Endothelial cell of umbilical vein (primary cell): ENCODE data around the gene TAPBP. TPM values are rescaled to one million over a fixed set of nuclear protein-coding genes. Genes with fewer than 3 reads are reported as not detected.

ENCODE experiments used
- BruUV-seq: library from RNA; stranded (reverse); fragments of 400-500 nt; replicated peaks from 2 replicates; lab custom pipeline; 2021; lab: Mats Ljungman, UMichigan
- CTCF ChIA-PET: fragments of 300-600, 350-600 bp; sonication (Branson Sonifier 250); formaldehyde crosslinking; loops from one replicate; lab custom pipeline; 2021; ENCODE audit warnings: antibody characterized with exemption, inconsistent platforms; lab: Charles Lee
- POLR2A ChIA-PET: fragments of 300-600, 350-600 bp; sonication (Branson Sonifier 250); formaldehyde crosslinking; loops from one replicate; lab custom pipeline; 2021; ENCODE audit warnings: antibody characterized with exemption, inconsistent platforms; lab: Charles Lee
- DNase-seq: peaks from one replicate; pipeline ENCODE4 v3.0.0-alpha.2; 2011; ENCODE audit warnings: low read depth, low spot score
- FAIRE-seq: peaks from 2 replicates; lab custom pipeline; 2011; peaks lifted over from hg19 to GRCh38; lab: Jason Lieb, UNC
- H2AFZ ChIP-seq: 2 replicates; pipeline ENCODE4 v1.6.0; 2012; ENCODE audit warnings: low read depth, low read length, control low read depth, inconsistent platforms
- H3K27ac ChIP-seq: 2 replicates; pipeline ENCODE4 v1.5.1; 2011; ENCODE audit warnings: low read depth, mild to moderate bottlenecking, control low read depth, low read length, moderate library complexity; ENCODE audit not compliant: insufficient read depth
- H3K27me3 ChIP-seq, 2 experiments: 2 replicates each; pipeline versions ENCODE4 v1.6.0 to v1.6.1; 2011; ENCODE audit warnings: low read length in 2 of 2, mixed read lengths in 1 of 2; ENCODE audit not compliant: control insufficient read depth in 2 of 2, insufficient read depth in 2 of 2
- H3K36me3 ChIP-seq, 2 experiments: 2 replicates in 1 of 2; 3 replicates in 1 of 2; pipeline ENCODE4 v1.5.1; 2011; ENCODE audit warnings: low read length in 2 of 2, mild to moderate bottlenecking in 1 of 2, moderate library complexity in 1 of 2; ENCODE audit not compliant: control insufficient read depth in 2 of 2, insufficient read depth in 2 of 2; ENCODE audit errors: extremely low read depth in 1 of 2
- H3K4me1 ChIP-seq: 3 replicates; pipeline ENCODE4 v1.5.1; 2011; ENCODE audit warnings: mild to moderate bottlenecking, low read length; ENCODE audit not compliant: control insufficient read depth, insufficient read depth; ENCODE audit errors: extremely low read depth
- H3K4me2 ChIP-seq: 2 replicates; pipeline ENCODE4 v1.6.1; 2011; ENCODE audit warnings: low read length, control low read depth, mixed read lengths; ENCODE audit not compliant: insufficient read depth
- H3K4me3 ChIP-seq, 3 experiments: fragments of 200-600 bp in 1 of 3; sonication (generic), shearing (Covaris generic) in 1 of 3; replicated peaks in 1 of 3; 2 replicates each; pipeline ENCODE4 v1.5.1; 2011 to 2016; ENCODE audit warnings: control low read depth in 3 of 3, low read length in 3 of 3, mild to moderate bottlenecking in 2 of 3, inconsistent platforms in 1 of 3, low read depth in 1 of 3, moderate library complexity in 1 of 3; ENCODE audit not compliant: insufficient read depth in 1 of 3
- H3K79me2 ChIP-seq: 2 replicates; pipeline ENCODE4 v1.6.0; 2012; ENCODE audit warnings: low read length, inconsistent platforms; ENCODE audit not compliant: control insufficient read depth, insufficient read depth
- H3K9ac ChIP-seq: replicated peaks from 2 replicates; pipeline ENCODE3; 2011; ENCODE audit warnings: low read length, control low read depth; ENCODE audit not compliant: insufficient read depth; ENCODE audit errors: extremely low read depth
- H3K9me1 ChIP-seq: replicated peaks from 3 replicates; pipeline ENCODE4 v1.6.0; 2011; ENCODE audit warnings: mild to moderate bottlenecking, low read length; ENCODE audit not compliant: control insufficient read depth, insufficient read depth; ENCODE audit errors: extremely low read depth
- H3K9me3 ChIP-seq: replicated peaks from 2 replicates; pipeline ENCODE4 v1.5.1; 2012; ENCODE audit warnings: low read length, inconsistent platforms; ENCODE audit not compliant: control insufficient read depth, insufficient read depth
- H4K20me1 ChIP-seq: replicated peaks from 2 replicates; pipeline ENCODE3; 2011; ENCODE audit warnings: mild to moderate bottlenecking, low read length; ENCODE audit not compliant: control insufficient read depth, insufficient read depth; ENCODE audit errors: extremely low read depth
- FOS ChIP-seq: IDR thresholded peaks from 2 replicates; pipeline ENCODE4 v1.6.1; 2011; ENCODE audit warnings: mild to moderate bottlenecking, low read length, moderate library complexity, borderline replicate concordance; ENCODE audit not compliant: insufficient read depth
- GATA2 ChIP-seq: IDR thresholded peaks from 2 replicates; pipeline ENCODE4 v1.7.0; 2011; ENCODE audit warnings: low read depth, mild to moderate bottlenecking, moderate library complexity, mixed read lengths, low read length; ENCODE audit not compliant: insufficient read length, insufficient read depth
- JUN ChIP-seq: IDR thresholded peaks from 2 replicates; pipeline ENCODE4 v1.6.1; 2011; ENCODE audit warnings: borderline replicate concordance, low read depth; ENCODE audit not compliant: insufficient read length, insufficient read depth
- MYC ChIP-seq: IDR thresholded peaks from one replicate; pipeline ENCODE4 v1.6.1; 2011; ENCODE audit warnings: mild to moderate bottlenecking, low read depth, low read length
- POLR2A ChIP-seq: IDR thresholded peaks from 2 replicates; pipeline ENCODE4 v1.6.1; 2012; ENCODE audit warnings: low read depth, mild to moderate bottlenecking, control low read depth, low read length
- POLR2AphosphoS5 ChIP-seq: IDR thresholded peaks from 2 replicates; pipeline ENCODE4 v1.6.1; 2012; ENCODE audit warnings: low read depth, mild to moderate bottlenecking, control low read depth, low read length, moderate library complexity; ENCODE audit not compliant: insufficient read depth
- dilution Hi-C: fragments of 300-500 bp; cut with MboI; formaldehyde crosslinking; loops from one replicate; pipeline ENCODE4 v1.15.0; 2019; ENCODE audit warnings: low sequenced_read_pairs; ENCODE audit not compliant: extremely low pct_ligation_motif_present
- intact Hi-C: fragments of 100-400 bp; cut with micrococcal nuclease; formaldehyde crosslinking; loops from one replicate; pipeline ENCODE4 v1.10.0; 2022
- polyA plus RNA-seq, 4 experiments: library from polyadenylated mRNA; depleted of rRNA in 3 of 4; stranded (reverse) in 3 of 4; unstranded in 1 of 4; fragments of >200 nt; gene quantifications; 2 replicates each; pipeline versions ENCODE4 v1.2.1 to v1.2.3, GENCODE V29; 2011 to 2012; ENCODE audit warnings: missing spikeins in 1 of 4
- total RNA-seq: library from RNA; stranded (reverse); gene quantifications from 2 replicates; pipeline ENCODE4 v1.2.3, GENCODE V29; 2021
- TF ChIP-seq, protein P1 (sequence below): IDR thresholded peaks from 2 replicates; pipeline ENCODE4 v1.6.1; 2011; ENCODE audit not compliant: insufficient read depth, insufficient read length
- TF ChIP-seq, protein P2 (sequence below), 2 donors: IDR thresholded peaks; 1 replicate in 1 of 2; 2 replicates in 1 of 2; pipeline ENCODE4 v1.5.1; 2011; ENCODE audit warnings: low read length in 2 of 2, mild to moderate bottlenecking in 2 of 2, moderate library complexity in 2 of 2, control low read depth in 1 of 2, inconsistent platforms in 1 of 2, low read depth in 1 of 2; ENCODE audit not compliant: insufficient read depth in 1 of 2; ENCODE audit errors: extremely low read depth in 1 of 2

TAPBP gene
- total and polyA plus RNA-seq, 2 donors (not counting 3 experiments of a cell fraction or from before 2014, with no cell fraction given): 69.6 to 98.0 TPM

DNA sequence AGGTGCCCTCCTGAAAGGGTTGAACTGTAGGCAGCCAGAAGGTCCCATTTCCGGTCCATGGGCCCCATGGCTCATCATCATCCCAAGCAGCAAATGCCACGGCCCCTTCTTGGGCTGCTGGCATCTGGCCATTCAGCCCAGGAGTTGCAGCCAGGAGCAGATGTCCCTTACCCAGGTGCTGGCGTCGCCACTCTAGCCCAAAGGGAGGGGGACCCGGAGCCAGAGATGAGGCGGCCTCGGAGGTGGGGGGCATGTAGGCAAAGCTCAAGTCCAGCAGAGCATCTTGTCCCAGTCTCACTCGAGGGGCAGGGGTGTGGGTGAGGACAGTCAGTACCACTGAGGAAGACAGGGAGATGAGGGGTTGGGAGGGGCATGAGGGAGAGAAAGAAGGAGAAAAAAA, 8.8 kb downstream of the TAPBP start:
- Histone ChIP-seq H3K36me3 (peaks cover 8 to 19% of the 10 kb centered on the region in 2 experiments), H3K27me3 (no peaks in the 10 kb centered on the region), H3K9me1 (no peaks in the 10 kb centered on the region), H3K9me3 (no peaks in the 10 kb centered on the region), H2AFZ (no peak overlapping the region), H3K4me3 (no peak overlapping the region), H4K20me1 (no peaks in the 10 kb centered on the region), H3K4me1 (peaks cover 2% of the 10 kb centered on the region), H3K9ac (no peak overlapping the region), H3K27ac (no peak overlapping the region), H3K4me2 (no peak overlapping the region), H3K79me2 (peaks cover 7% of the 10 kb centered on the region)
- FAIRE-seq: no peak
- dilution Hi-C loops: no loop called here
- no peak for TF ChIP-seq GATA2
- TF ChIP-seq, protein P1, sequence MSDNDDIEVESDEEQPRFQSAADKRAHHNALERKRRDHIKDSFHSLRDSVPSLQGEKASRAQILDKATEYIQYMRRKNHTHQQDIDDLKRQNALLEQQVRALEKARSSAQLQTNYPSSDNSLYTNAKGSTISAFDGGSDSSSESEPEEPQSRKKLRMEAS: no peak
- no peak for TF ChIP-seq FOS
- no peak for TF ChIP-seq POLR2AphosphoS5
- no peak for TF ChIP-seq POLR2A
- TF ChIP-seq, protein P2, sequence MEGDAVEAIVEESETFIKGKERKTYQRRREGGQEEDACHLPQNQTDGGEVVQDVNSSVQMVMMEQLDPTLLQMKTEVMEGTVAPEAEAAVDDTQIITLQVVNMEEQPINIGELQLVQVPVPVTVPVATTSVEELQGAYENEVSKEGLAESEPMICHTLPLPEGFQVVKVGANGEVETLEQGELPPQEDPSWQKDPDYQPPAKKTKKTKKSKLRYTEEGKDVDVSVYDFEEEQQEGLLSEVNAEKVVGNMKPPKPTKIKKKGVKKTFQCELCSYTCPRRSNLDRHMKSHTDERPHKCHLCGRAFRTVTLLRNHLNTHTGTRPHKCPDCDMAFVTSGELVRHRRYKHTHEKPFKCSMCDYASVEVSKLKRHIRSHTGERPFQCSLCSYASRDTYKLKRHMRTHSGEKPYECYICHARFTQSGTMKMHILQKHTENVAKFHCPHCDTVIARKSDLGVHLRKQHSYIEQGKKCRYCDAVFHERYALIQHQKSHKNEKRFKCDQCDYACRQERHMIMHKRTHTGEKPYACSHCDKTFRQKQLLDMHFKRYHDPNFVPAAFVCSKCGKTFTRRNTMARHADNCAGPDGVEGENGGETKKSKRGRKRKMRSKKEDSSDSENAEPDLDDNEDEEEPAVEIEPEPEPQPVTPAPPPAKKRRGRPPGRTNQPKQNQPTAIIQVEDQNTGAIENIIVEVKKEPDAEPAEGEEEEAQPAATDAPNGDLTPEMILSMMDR (IDR thresholded peaks at IDR 0.05; ENCODE audit: extremely low read depth in 1 of 2, insufficient read depth in 1 of 2, low read depth in 1 of 2, low read length in 2 of 2): no peak
- BruUV-seq: no TSS peak
- no peak for DNase-seq
- intact Hi-C loops: no loop called here
- ChIA-PET POLR2A (no interaction called here), CTCF (no interaction called here)

DNA sequence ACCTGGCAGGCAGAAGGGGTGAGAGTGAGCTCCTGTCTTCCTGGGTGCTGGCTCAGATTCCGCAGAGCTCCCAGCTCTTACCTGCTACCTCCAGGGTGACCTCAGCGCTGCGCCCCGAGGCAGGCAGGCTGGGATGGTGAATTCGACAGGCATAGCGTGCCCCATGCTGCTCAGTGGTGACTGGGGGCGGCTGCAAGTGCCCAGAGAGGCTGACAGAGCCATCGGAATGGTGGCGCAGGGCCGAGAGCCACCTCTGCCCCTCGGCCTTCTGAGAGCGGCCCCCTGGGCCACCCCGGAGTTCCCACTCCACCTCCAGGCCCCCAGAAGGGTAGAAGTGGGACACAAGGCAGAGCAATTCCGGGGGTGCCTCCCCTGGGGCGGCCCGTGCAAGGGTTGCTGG, 9.7 kb downstream of the TAPBP start:
- H3K27me3 ChIP-seq: no peaks in the 10 kb centered on the region
- H3K27ac ChIP-seq: no peak overlapping the region
- DNase-seq (no peak), FAIRE-seq (no peak)
- H3K9ac ChIP-seq: no peak overlapping the region
- H3K9me3 ChIP-seq: no peaks in the 10 kb centered on the region
- no peak overlapping the region for H3K4me2 ChIP-seq
- TF ChIP-seq, protein P1: no peak
- TF ChIP-seq JUN (no peak), FOS (no peak), MYC (no peak), POLR2A (no peak), GATA2 (no peak)
- no TSS peak for BruUV-seq
- intact Hi-C loops (no loop called here), dilution Hi-C loops (no loop called here)
- H3K9me1 ChIP-seq: no peaks in the 10 kb centered on the region
- no peak overlapping the region for H2AFZ ChIP-seq
- H4K20me1 ChIP-seq: no peaks in the 10 kb centered on the region
- CTCF ChIA-PET: no interaction called here
- H3K36me3 ChIP-seq: peaks cover 8 to 19% of the 10 kb centered on the region in 2 experiments
- H3K4me1 ChIP-seq: peaks cover 4% of the 10 kb centered on the region
- POLR2A ChIA-PET: no interaction called here
- H3K79me2 ChIP-seq: peaks cover 7% of the 10 kb centered on the region
- no peak overlapping the region for H3K4me3 ChIP-seq
